ENCODE measurements around the gene ELMO3.

ELMO3 gene

DNA sequence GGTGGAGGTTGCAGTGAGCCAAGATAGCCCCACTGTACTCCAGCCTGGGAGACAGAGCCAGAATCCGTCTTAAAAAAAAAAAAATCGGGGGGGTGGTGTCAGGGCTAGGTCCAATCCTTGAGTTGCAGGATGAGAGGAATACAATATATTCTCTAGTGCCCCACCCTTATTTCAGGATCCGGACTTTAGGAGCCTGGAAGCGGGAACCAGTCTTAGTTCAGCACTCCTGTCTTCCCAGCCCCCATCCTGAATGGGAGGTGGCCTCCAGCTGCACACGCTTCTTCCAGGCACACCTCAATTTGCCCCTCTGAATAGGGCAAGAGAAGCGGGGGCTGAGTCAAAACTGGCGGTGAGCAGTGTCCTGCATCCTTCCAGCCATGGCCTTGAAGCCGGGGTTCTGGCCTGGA lies 46.7 kb downstream of the ELMO3 start:
- intact Hi-C loops (cut with DNase I) = no loop called here
- DNase-seq = peak in 1 of 42 donors; percentile 37

DNA sequence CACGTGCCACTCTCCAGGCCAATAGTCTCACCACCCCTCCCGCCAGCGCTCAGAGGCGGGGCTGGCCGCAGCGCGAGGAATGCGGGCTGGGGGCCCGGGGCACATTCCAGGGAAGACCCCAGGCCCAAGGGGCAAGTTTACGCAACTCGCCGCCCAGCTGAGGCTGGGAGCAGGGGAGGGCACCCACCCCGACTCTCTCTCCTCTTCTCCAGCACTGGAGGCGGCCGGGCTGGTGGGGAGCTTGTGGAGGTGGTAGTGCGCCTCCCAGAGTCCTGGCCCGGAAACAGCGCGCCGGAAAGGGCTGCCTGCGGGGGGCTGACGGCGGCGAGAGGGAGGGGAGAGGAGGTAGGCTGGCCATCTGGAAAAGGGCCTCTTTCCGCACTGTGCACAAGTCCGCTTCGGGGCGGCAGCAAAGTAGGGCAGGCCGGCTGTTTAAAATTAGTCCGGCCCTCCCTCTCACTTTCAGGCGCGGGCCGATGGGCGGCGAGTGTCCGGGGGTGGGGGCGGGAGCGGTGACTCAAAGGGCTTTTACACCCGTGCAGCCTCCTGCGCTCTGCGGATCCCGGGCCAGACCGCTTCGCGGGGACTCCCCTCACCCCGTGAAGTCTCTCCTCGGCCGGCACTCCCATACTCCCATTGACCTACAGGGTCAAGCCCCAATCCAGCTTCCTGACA lies 47.3 kb downstream of the ELMO3 start:
- intact Hi-C loops (cut with DNase I) = no loop called here
- peak in 40 of 42 donors; percentile 24 to 81 (median 66) for DNase-seq

DNA sequence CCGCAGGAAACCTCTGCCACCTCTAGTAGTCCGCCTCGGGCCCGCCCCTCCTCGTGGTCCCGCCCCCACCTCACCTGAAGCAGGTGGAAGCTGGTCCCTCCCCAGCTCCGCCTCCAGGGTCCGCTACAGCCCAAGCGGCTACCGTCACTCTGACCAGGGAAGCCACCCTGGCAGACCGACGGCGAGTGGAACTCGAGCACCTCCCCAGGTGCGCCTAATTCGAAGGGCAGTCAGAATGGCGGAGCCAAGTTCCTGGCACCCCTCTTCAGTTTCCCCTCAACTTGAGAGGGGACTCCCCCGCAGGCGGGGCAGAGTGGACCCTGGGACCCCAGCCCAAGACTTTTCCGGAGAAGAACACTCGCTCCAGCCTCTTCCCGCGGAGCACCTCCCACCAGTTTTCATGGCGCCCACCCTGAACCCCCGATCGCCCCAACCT lies 47.8 kb downstream of the ELMO3 start:
- peak in 7 of 42 donors; percentile 17 to 46 (median 33) for DNase-seq
- intact Hi-C loops (cut with DNase I) = no loop called here

DNA sequence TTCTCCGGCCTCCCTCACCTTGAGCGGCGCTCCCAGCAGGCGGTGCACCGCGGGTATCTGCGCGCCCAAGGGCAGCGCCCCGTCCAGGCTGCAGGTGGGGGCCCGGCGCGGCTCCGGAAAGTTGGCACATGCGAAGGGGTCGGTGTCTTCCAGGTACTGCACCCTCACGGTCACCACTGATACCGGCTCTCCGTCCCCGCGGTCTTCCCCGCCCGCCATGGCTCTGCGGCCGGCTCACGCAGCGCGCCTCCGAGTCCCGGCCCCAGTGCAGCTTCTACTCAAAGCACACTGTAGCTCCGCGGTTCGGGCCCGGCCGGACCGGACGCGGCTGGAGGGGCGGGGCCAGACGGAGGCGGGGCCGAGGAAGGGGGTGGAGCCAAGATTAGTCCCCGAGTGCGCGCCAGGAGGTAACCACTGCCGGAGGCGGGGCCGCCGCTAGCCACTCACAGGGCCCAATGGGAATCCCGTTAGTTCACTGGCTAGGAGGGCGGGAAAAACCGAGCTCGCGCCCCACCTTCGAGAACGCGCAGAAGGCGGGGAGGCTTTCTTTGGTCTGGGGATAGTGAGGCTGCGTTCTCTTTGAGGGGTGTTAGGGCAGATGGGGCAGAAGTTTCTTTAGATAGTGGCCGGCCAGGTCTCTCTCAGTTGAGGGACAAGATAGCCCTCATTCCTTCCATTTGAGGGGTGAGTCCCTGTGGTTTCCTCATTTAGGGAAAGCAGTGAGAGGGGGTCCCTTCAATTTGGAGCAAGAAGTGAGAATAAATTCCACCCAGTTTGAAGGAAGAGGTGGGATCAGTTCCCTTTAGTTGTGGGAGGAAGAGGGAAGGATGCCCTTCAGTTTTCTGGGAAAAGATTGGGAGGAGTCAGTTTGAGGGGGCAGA lies 48.5 kb downstream of the ELMO3 start, which contains the start of gene FHOD1:
TSS of gene FHOD1 (minus strand) at position 290 of the 881 bp plus-strand sequence. CDS start at position 219, 71 bp downstream.
- DNase-seq = peak; percentile 89 to 98 (median 96)
- intact Hi-C loops (cut with DNase I) = no loop called here

DNA sequence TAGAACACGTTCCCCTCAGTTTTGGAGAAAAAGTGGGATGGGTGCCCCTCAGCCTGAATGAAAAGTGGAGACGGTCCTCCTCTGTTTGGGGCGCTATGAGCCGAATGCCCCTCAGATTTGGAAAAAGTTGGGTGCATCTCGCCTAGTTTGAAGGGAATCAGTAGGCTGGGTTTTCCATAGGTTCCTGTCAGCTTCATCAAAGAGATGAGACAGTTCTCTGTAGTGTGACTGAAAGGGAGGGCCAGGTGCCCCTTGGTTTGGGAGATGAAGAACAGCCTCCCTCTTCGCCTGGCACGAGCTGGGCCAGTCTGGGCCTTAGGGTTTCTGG lies 49.1 kb downstream of the ELMO3 start:
- intact Hi-C loops (cut with DNase I) = no loop called here
- DNase-seq = no peak

DNA sequence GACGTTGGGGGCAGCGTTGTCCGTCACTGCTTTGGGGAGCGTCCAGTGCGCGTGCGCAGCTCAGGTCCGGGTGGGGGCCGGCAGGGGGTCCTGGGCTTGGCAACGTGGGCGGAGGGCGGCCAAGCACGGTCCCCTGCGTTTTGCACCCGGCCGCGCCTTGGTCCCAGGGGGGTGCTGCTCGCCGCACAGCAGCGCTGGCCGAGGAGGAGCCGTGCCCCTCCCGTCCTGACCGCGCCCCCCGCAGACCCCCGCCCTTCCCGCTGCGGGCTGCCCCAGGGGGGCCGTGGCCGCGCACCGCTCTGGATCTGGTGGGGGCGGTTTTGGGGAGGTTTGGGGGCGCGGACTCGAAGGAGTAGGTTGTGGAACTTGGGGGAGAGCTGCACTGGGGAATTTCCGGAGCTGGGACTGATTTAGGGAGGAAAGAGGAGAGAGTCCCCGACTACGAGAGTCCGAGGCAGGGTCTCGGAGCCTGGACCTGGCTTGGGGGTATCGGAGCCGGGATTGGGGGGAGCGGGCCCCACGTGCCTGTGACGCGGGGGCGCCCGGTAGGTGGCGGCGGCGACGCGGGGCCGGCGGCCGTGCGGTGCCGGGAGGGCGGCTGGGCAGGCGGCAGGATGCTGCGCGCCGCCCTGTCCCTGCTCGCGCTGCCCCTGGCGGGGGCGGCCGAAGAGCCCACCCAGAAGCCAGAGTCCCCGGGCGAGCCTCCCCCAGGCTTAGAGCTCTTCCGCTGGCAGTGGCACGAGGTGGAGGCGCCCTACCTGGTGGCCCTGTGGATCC lies 49.7 kb downstream of the ELMO3 start, which contains the start of gene SLC9A5:
TSS of gene SLC9A5 (plus strand) at position 579 of the 777 bp plus-strand sequence. CDS start at position 615, 36 bp downstream.
- intact Hi-C loops (cut with DNase I) = no loop called here
- peak in 16 of 42 donors; percentile 14 to 63 (median 42) for DNase-seq

DNA sequence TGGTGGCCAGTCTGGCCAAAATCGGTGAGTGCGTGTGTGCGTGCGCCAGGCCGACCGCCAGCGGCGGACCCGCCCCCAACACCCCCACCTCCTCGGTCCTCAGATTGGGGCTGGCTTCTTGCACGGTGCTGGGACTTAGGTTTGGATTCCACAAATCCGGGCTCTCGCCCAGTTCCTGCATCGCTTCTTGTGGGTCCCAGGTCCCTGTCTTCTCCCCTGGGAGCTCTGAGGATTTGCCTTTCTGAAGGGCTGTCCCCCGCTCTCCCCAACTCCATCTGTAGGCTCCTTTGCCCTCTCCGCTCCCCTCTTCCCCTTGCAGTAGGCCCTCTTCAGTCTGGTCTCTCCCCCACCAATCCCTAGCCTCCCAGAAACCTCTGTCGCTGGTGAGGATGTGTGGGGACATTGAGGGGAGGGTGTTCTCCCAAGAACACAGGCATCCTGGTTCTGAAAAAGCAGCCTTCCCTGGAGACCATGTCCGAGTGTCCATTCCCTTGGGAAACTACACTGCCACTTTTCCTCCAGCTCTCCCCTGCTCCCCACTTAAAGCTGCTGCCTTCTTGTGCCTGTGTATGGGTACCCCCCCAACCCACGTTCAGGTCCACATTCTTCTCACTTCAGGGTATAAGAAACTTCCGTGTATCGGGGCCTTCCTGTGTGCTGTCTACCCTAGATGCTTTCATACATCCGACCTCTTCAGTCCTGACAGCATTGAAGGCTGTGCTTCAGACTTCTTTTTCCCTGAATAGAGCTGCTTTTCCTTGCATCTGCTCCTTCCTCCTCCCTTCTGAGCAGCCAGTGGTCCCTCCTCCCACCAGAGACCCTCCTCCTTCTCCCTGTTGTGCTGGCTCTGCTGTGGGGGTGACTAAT lies 50.5 kb downstream of the ELMO3 start:
- intact Hi-C loops (cut with DNase I) = loop anchor here (10.0 kb wide), 1 partner anchor 155 kb away; no protein-coding TSS in a partner anchor
- peak in 5 of 42 donors; percentile 15 to 39 (median 30) for DNase-seq

DNA sequence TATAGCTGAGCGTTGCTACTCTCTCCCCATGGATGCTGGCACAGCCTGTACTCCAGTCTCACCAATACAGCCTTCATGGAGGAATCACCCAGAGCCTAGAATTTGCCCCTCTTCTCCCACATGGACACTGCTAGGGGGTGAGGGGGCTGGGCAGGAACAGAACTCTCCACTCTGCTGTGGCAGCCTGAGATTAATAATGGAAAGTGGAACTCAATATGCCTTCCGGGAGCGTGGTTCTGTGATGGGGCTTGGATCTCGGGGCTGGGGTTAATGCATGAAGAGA lies 51.1 kb downstream of the ELMO3 start:
- DNase-seq = peak in 1 of 42 donors; percentile 54
- intact Hi-C loops (cut with DNase I) = loop anchor here (10.0 kb wide), 1 partner anchor 155 kb away; no protein-coding TSS in a partner anchor

DNA sequence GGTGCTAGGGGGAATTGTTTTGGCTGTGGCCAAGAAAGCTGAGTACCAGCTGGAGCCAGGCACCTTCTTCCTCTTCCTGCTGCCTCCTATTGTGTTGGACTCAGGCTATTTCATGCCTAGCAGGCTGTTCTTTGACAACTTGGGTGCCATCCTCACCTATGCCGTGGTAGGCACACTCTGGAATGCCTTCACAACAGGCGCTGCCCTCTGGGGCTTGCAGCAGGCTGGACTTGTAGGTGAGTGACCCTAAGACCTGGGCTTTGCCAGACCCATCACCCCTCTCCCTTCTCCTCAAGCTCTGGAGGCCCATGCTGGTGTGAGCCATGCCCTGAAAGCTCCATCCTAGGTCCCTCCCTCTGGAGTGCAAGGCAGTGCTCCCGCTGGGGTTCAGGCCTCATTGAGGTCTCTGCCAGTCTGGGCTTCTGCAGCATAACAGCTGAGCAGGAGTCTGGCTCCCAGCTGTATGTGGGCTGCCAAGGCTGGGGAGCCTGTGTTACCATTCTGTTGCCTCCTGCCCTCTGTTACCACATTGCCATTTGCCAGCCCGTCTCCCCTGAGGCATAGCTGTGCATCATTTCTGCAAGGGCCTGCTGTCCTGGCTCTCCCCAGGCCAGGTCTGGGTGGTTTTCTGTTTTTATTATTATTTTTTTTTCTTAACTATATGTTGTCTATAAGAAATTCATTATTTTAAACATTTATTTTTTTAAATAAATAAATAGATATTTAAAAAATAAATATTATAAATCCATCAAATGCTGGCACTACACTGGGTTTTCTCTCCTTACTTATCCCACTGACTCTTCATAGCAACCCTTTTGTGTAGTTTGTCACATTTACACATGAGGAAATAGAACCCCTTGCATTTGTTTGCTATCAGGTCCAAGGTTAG lies 53.9 kb downstream of the ELMO3 start:
- intact Hi-C loops (cut with DNase I) = loop anchor here (10.0 kb wide), 1 partner anchor 152 kb away; no protein-coding TSS in a partner anchor
- DNase-seq = peak in 7 of 42 donors; percentile 19 to 51 (median 39)
